ENCODE data around the gene SFRP4. TPM values are rescaled to one million over a fixed set of nuclear protein-coding genes. Genes with fewer than 3 reads are reported as not detected.

SFRP4 gene
- total RNA-seq, 1 donor = 0.43 TPM

GRCh38 chr7:37942934-37943610, 26.5 kb upstream of the SFRP4 start:
- peak; percentile 12 for DNase-seq (ENCODE audit: low read depth)
- TF ChIP-seq CTCF (IDR thresholded peaks at IDR 0.05; ENCODE audit: insufficient read depth, low read depth, low read length) = no peak

GRCh38 chr7:37933018-37933566, 16.5 kb upstream of the SFRP4 start:
- DNase-seq (ENCODE audit: low read depth) = no peak
- TF ChIP-seq CTCF (IDR thresholded peaks at IDR 0.05; ENCODE audit: insufficient read depth, low read depth, low read length) = no peak
- H3K4me3 ChIP-seq (ENCODE audit: low read depth, low read length) = no peak overlapping the region

More at GRCh38 chr7:37942934-37943610, 26.5 kb upstream of the SFRP4 start:
- H3K4me3 ChIP-seq (ENCODE audit: low read depth, low read length) = no peak overlapping the region

GRCh38 chr7:37932543-37932942, 15.9 kb upstream of the SFRP4 start:
- H3K4me3 ChIP-seq (ENCODE audit: low read depth, low read length) = no peak overlapping the region
- no peak for TF ChIP-seq CTCF (IDR thresholded peaks at IDR 0.05; ENCODE audit: insufficient read depth, low read depth, low read length)
- DNase-seq (ENCODE audit: low read depth) = no peak

GRCh38 chr7:37930226-37930948, 13.8 kb upstream of the SFRP4 start:
- TF ChIP-seq CTCF (IDR thresholded peaks at IDR 0.05; ENCODE audit: insufficient read depth, low read depth, low read length) = no peak
- DNase-seq (ENCODE audit: low read depth) = peak; percentile 57
- no peak overlapping the region for H3K4me3 ChIP-seq (ENCODE audit: low read depth, low read length)

- H3K4me3 ChIP-seq (ENCODE audit: low read depth, low read length) = no peak overlapping the region
- DNase-seq (ENCODE audit: low read depth) = no peak
- no peak for TF ChIP-seq CTCF (IDR thresholded peaks at IDR 0.05; ENCODE audit: insufficient read depth, low read depth, low read length)
These were observed 12.3 kb upstream of the SFRP4 start for GRCh38 chr7:37928878-37929277.

- H3K4me3 ChIP-seq (ENCODE audit: low read depth, low read length) = no peak overlapping the region
- peak; percentile 46 for DNase-seq (ENCODE audit: low read depth)
- no peak for TF ChIP-seq CTCF (IDR thresholded peaks at IDR 0.05; ENCODE audit: insufficient read depth, low read depth, low read length)
These were observed 11.3 kb upstream of the SFRP4 start for GRCh38 chr7:37927773-37928444.
